CD14-positive monocyte (primary cell): ENCODE measurements around the gene BOD1L1. TPM values are rescaled to one million over a fixed set of nuclear protein-coding genes. Genes with fewer than 3 reads are reported as not detected.

Source experiments
- DNase-seq, 3 donors: peaks; one replicate each; pipeline ENCODE4 v3.0.0-alpha.2; 2011 to 2022
- H2AFZ ChIP-seq: 2 replicates; pipeline ENCODE4 v1.6.0; 2012; ENCODE audit warnings: mild to moderate bottlenecking, low read depth, low read length, inconsistent platforms; ENCODE audit not compliant: insufficient read depth, poor library complexity, severe bottlenecking
- H3K27ac ChIP-seq, 2 donors: 1 replicate in 1 of 2; 2 replicates in 1 of 2; pipeline ENCODE4 v1.5.1; 2012 to 2013; ENCODE audit warnings: low read length in 2 of 2, control low read depth in 1 of 2, inconsistent platforms in 1 of 2, low read depth in 1 of 2, mild to moderate bottlenecking in 1 of 2
- H3K27me3 ChIP-seq, 2 donors: one replicate each; pipeline versions ENCODE4 v1.6.0 to v1.6.1; 2011 to 2013; ENCODE audit warnings: low read length in 2 of 2; ENCODE audit not compliant: control insufficient read depth in 2 of 2, insufficient read depth in 2 of 2
- H3K36me3 ChIP-seq, 2 donors: replicated peaks in 1 of 2; 1 replicate in 1 of 2; 2 replicates in 1 of 2; pipeline versions ENCODE4 v1.5.1 to v1.6.1; 2012 to 2013; ENCODE audit warnings: low read length in 2 of 2, control low read depth in 1 of 2, inconsistent platforms in 1 of 2, mild to moderate bottlenecking in 1 of 2; ENCODE audit not compliant: insufficient read depth in 2 of 2, control insufficient read depth in 1 of 2
- H3K4me1 ChIP-seq, 2 donors: 1 replicate in 1 of 2; 2 replicates in 1 of 2; pipeline versions ENCODE4 v1.5.1 to v1.6.1; 2012 to 2013; ENCODE audit warnings: low read length in 2 of 2, control low read depth in 1 of 2, inconsistent platforms in 1 of 2, mild to moderate bottlenecking in 1 of 2, moderate library complexity in 1 of 2; ENCODE audit not compliant: insufficient read depth in 2 of 2, control insufficient read depth in 1 of 2
- H3K4me2 ChIP-seq: replicated peaks from 2 replicates; pipeline ENCODE3; 2012; ENCODE audit warnings: low read length, moderate library complexity, mild to moderate bottlenecking; ENCODE audit not compliant: poor library complexity, severe bottlenecking; ENCODE audit errors: extremely low read depth
- H3K4me3 ChIP-seq, 3 experiments: fragments of 200-600 bp in 1 of 3; sonication (generic) in 1 of 3; replicated peaks in 1 of 3; 1 replicate in 2 of 3; 2 replicates in 1 of 3; pipeline ENCODE4 v1.5.1; 2011 to 2013; ENCODE audit warnings: low read length in 3 of 3, mild to moderate bottlenecking in 3 of 3, control low read depth in 2 of 3, low read depth in 2 of 3, inconsistent platforms in 1 of 3, moderate library complexity in 1 of 3
- H3K79me2 ChIP-seq: 2 replicates; pipeline ENCODE4 v1.6.0; 2012; ENCODE audit warnings: mild to moderate bottlenecking, control low read depth, inconsistent platforms, low read length, moderate library complexity; ENCODE audit not compliant: insufficient read depth
- H3K9ac ChIP-seq: 2 replicates; pipeline ENCODE4 v1.6.0; 2017; ENCODE audit warnings: low read length, mild to moderate bottlenecking; ENCODE audit not compliant: insufficient read depth, poor library complexity, severe bottlenecking
- H3K9me3 ChIP-seq, 2 donors: replicated peaks in 1 of 2; 1 replicate in 1 of 2; 2 replicates in 1 of 2; pipeline versions ENCODE4 v1.5.1 to v1.6.1; 2012 to 2013; ENCODE audit warnings: low read length in 2 of 2, control low read depth in 1 of 2; ENCODE audit not compliant: control insufficient read depth in 1 of 2, insufficient read depth in 1 of 2
- H4K20me1 ChIP-seq: 2 replicates; pipeline ENCODE4 v1.6.0; 2012; ENCODE audit warnings: mild to moderate bottlenecking, low read length, control low read depth, moderate library complexity; ENCODE audit not compliant: insufficient read depth
- H3K27ac Mint-ChIP-seq, 7 donors: one replicate each; pipeline ENCODE4 v1.8.0; 2020; ENCODE audit warnings: mild to moderate bottlenecking in 7 of 7, mixed read lengths in 7 of 7, moderate library complexity in 6 of 7, inconsistent platforms in 2 of 7
- H3K27me3 Mint-ChIP-seq, 3 donors: one replicate each; pipeline ENCODE4 v1.8.0; 2021 to 2022; ENCODE audit warnings: low read depth in 3 of 3, mild to moderate bottlenecking in 3 of 3, mixed read lengths in 3 of 3, moderate library complexity in 3 of 3, inconsistent platforms in 1 of 3
- H3K36me3 Mint-ChIP-seq, 2 donors: one replicate each; pipeline ENCODE4 v1.8.0; 2020; ENCODE audit warnings: mixed read lengths in 2 of 2, inconsistent platforms in 1 of 2, mild to moderate bottlenecking in 1 of 2
- H3K4me1 Mint-ChIP-seq: one replicate; pipeline ENCODE4 v1.8.0; 2020; ENCODE audit warnings: mild to moderate bottlenecking, mixed read lengths
- H3K4me3 Mint-ChIP-seq, 2 donors: one replicate each; pipeline ENCODE4 v1.8.0; 2020; ENCODE audit warnings: mild to moderate bottlenecking in 2 of 2, mixed read lengths in 2 of 2, moderate library complexity in 1 of 2
- H3K9me3 Mint-ChIP-seq, 7 donors: one replicate each; pipeline ENCODE4 v1.8.0; 2020 to 2022; ENCODE audit warnings: mixed read lengths in 7 of 7, mild to moderate bottlenecking in 6 of 7, moderate library complexity in 6 of 7, inconsistent platforms in 2 of 7
- CTCF ChIP-seq: fragments of 200-600 bp; IDR thresholded peaks from one replicate; pipeline ENCODE4 v1.8.0; 2022; ENCODE audit warnings: antibody characterized with exemption, mild to moderate bottlenecking
- WGBS: methylation state at CpG from one replicate; pipeline ENCODE4 v1.1.5; 2013; ENCODE audit warnings: missing lambda C conversion rate; ENCODE audit not compliant: insufficient coverage; 5-methylcytosine and 5-hydroxymethylcytosine counted together
- intact Hi-C, 2 donors: fragments of 100-400 bp; cut with micrococcal nuclease; formaldehyde crosslinking; loops; one replicate each; pipeline versions ENCODE4 v1.15.0 to v1.15.1; 2023
- polyA plus RNA-seq, 3 donors: library from polyadenylated mRNA; depleted of rRNA in 1 of 3; unstranded in 2 of 3; stranded (reverse) in 1 of 3; fragments of 300-500 nt in 2 of 3; fragments of >200 nt in 1 of 3; fragmentation: Illumina TruSeq in 2 of 3; gene quantifications; 1 replicate in 2 of 3; 2 replicates in 1 of 3; pipeline ENCODE4 v1.2.3, GENCODE V29; 2012 to 2021

The BOD1L1 gene
- polyA plus RNA-seq, 3 donors: 0.72 to 26.7 (median 1.5) TPM

- Mint-ChIP-seq H3K36me3 (peaks cover 78 to 82% of the 10 kb centered on the region in 2 donors), H3K9me3 (no peaks in the 10 kb centered on the region), H3K4me3 (no peak overlapping the region), H3K27me3 (peaks cover 0 to 3% (median 0%) of the 10 kb centered on the region in 3 donors), H3K27ac (no peak overlapping the region), H3K4me1 (no peaks in the 10 kb centered on the region)
- H3K4me2 ChIP-seq: no peak overlapping the region
- H4K20me1 ChIP-seq: no peaks in the 10 kb centered on the region
- intact Hi-C loops: no loop called here
- H3K27me3 ChIP-seq: no peaks in the 10 kb centered on the region
- H3K9ac ChIP-seq: no peak overlapping the region
- no peak for DNase-seq
- H2AFZ ChIP-seq: no peak overlapping the region
- H3K4me1 ChIP-seq: no peaks in the 10 kb centered on the region
- no peak overlapping the region for H3K4me3 ChIP-seq
- peaks cover 93 to 99% of the 10 kb centered on the region in 2 donors for H3K36me3 ChIP-seq
- WGBS: no CpG with 5 or more reads among the region's 4 CpGs
- H3K27ac ChIP-seq: no peak overlapping the region
- no peaks in the 10 kb centered on the region for H3K9me3 ChIP-seq
- H3K79me2 ChIP-seq: no peaks in the 10 kb centered on the region
- TF ChIP-seq CTCF: no peak
Measured at GRCh38 chr4:13592220-13592619, 35.3 kb downstream of the BOD1L1 start.

- H3K36me3 ChIP-seq: peaks cover 94 to 99% of the 10 kb centered on the region in 2 donors
- H3K4me3 Mint-ChIP-seq: no peak overlapping the region
- no peak for TF ChIP-seq CTCF
- H3K27me3 ChIP-seq: no peaks in the 10 kb centered on the region
- H3K9me3 Mint-ChIP-seq: no peaks in the 10 kb centered on the region
- no peaks in the 10 kb centered on the region for H4K20me1 ChIP-seq
- intact Hi-C loops: no loop called here
- H3K4me1 ChIP-seq: no peaks in the 10 kb centered on the region
- no CpG with 5 or more reads among the region's 2 CpGs for WGBS
- H3K9ac ChIP-seq: no peak overlapping the region
- peaks cover 77 to 80% of the 10 kb centered on the region in 2 donors for H3K36me3 Mint-ChIP-seq
- no peaks in the 10 kb centered on the region for H3K9me3 ChIP-seq
- no peaks in the 10 kb centered on the region for H3K4me1 Mint-ChIP-seq
- no peaks in the 10 kb centered on the region for H3K79me2 ChIP-seq
- no peak overlapping the region for H3K27ac Mint-ChIP-seq
- no peaks in the 10 kb centered on the region for H3K27me3 Mint-ChIP-seq
- no peak overlapping the region for H3K4me3 ChIP-seq
- no peak overlapping the region for H3K4me2 ChIP-seq
- H3K27ac ChIP-seq: no peak overlapping the region
- DNase-seq: no peak
- no peak overlapping the region for H2AFZ ChIP-seq
Measured at GRCh38 chr4:13590766-13591165, 36.8 kb downstream of the BOD1L1 start.
